ENCODE measurements around the gene FUOM. TPM values are rescaled to one million over a fixed set of nuclear protein-coding genes. Genes with fewer than 3 reads are reported as not detected.

The FUOM gene
- total and polyA plus RNA-seq, 3 donors from 2014 or later = 9.5 to 13.6 (median 12.8) TPM

DNA sequence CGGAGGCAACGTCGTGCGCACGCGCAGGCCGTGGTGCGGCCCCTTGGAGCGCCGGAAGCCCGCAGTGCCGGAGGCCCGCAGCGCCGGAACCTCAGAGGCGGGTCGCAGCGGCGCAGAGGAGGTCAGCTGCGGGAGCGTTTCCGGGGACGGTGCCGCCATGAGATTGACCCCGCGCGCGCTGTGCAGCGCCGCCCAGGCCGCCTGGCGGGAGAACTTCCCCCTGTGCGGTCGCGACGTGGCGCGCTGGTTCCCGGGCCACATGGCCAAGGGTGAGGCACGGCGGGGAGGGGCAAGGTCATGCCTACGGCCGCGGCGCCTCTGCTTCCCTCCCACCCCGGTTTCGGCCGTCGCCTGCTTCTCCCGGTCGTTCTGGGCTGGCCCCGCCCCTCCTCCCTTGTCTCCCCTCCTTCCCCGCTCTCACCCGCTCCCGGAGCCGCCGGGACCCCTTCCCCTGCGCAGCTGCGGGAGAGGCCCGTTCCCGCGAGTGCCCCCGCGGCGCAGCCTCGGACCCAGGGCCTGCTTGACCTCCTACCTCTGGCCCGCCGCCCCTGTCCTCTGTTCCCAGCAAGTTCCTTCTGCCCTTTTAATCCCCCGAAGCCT, 36.3 kb upstream of the FUOM start, which contains the start of gene MTG1:
Gene MTG1 (plus strand): TSS at position 94 of the 600 bp plus-strand sequence. CDS start 64 bp downstream, at position 158.
- H3K36me3 ChIP-seq (ENCODE audit: low read depth, missing control alignments) = no peaks in the 10 kb centered on the region
- peak within 1 kb of the TSS; percentile 95 to 100 for H3K4me3 ChIP-seq
- DNase-seq = peak; percentile 94
- H3K4me1 ChIP-seq = peaks cover 20% of the 10 kb centered on the region
- WGBS, 2 donors = 0 to 1% methylated on average over 13 to 67 of the region's 69 CpGs
- H3K9me3 ChIP-seq = no peaks in the 10 kb centered on the region
- no peaks in the 10 kb centered on the region for H3K27me3 ChIP-seq
- intact Hi-C loops (cut with DNase I; ENCODE audit: low total_unique reads) = no loop called here
- H3K27ac ChIP-seq = peak within 1 kb of the TSS; percentile 69 to 85
- TF ChIP-seq POLR2A (IDR thresholded peaks at IDR 0.05) = no peak
- TF ChIP-seq, protein P1, sequence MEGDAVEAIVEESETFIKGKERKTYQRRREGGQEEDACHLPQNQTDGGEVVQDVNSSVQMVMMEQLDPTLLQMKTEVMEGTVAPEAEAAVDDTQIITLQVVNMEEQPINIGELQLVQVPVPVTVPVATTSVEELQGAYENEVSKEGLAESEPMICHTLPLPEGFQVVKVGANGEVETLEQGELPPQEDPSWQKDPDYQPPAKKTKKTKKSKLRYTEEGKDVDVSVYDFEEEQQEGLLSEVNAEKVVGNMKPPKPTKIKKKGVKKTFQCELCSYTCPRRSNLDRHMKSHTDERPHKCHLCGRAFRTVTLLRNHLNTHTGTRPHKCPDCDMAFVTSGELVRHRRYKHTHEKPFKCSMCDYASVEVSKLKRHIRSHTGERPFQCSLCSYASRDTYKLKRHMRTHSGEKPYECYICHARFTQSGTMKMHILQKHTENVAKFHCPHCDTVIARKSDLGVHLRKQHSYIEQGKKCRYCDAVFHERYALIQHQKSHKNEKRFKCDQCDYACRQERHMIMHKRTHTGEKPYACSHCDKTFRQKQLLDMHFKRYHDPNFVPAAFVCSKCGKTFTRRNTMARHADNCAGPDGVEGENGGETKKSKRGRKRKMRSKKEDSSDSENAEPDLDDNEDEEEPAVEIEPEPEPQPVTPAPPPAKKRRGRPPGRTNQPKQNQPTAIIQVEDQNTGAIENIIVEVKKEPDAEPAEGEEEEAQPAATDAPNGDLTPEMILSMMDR (IDR thresholded peaks at IDR 0.05) = peak in 2 of 3 experiments; percentile 18 to 54

- 26 to 27% methylated on average over 27 of the region's 27 CpGs for WGBS, 2 donors
- intact Hi-C loops (cut with DNase I; ENCODE audit: low total_unique reads) = no loop called here
- no peaks in the 10 kb centered on the region for H3K9me3 ChIP-seq
- no peak for TF ChIP-seq POLR2A (IDR thresholded peaks at IDR 0.05)
- TF ChIP-seq, protein P1 (IDR thresholded peaks at IDR 0.05) = no peak
- peak; percentile 21 for DNase-seq
- H3K36me3 ChIP-seq (ENCODE audit: low read depth, missing control alignments) = no peaks in the 10 kb centered on the region
- peak overlapping the region in 1 of 2 donors; percentile 85 for H3K27ac ChIP-seq
- H3K4me1 ChIP-seq = peaks cover 20% of the 10 kb centered on the region
- H3K27me3 ChIP-seq = no peaks in the 10 kb centered on the region
- peak overlapping the region; percentile 95 to 100 for H3K4me3 ChIP-seq
Measured at GRCh38 chr10:133393401-133394063, 35.7 kb upstream of the FUOM start.

GRCh38 chr10:133391761-133392518, 34.1 kb upstream of the FUOM start:
- Histone ChIP-seq H3K27ac (no peak overlapping the region), H3K4me3 (no peak overlapping the region), H3K36me3 (ENCODE audit: low read depth, missing control alignments) (no peaks in the 10 kb centered on the region), H3K4me1 (peaks cover 20% of the 10 kb centered on the region), H3K9me3 (no peaks in the 10 kb centered on the region), H3K27me3 (no peaks in the 10 kb centered on the region)
- TF ChIP-seq POLR2A (IDR thresholded peaks at IDR 0.05) = no peak
- TF ChIP-seq, protein P1 (IDR thresholded peaks at IDR 0.05) = no peak
- peak; percentile 12 for DNase-seq
- intact Hi-C loops (cut with DNase I; ENCODE audit: low total_unique reads) = no loop called here
- WGBS, 2 donors = 76 to 93% methylated on average over 8 to 12 of the region's 12 CpGs

- no peaks in the 10 kb centered on the region for H3K36me3 ChIP-seq (ENCODE audit: low read depth, missing control alignments)
- 86% methylated on average over 12 of the region's 12 CpGs; no CpG with 5 or more reads in 1 of the 2 donors for WGBS, 2 donors
- peaks cover 20% of the 10 kb centered on the region for H3K4me1 ChIP-seq
- DNase-seq = no peak
- intact Hi-C loops (cut with DNase I; ENCODE audit: low total_unique reads) = no loop called here
- no peaks in the 10 kb centered on the region for H3K27me3 ChIP-seq
- H3K9me3 ChIP-seq = no peaks in the 10 kb centered on the region
- no peak for TF ChIP-seq POLR2A (IDR thresholded peaks at IDR 0.05)
- TF ChIP-seq, protein P1 (IDR thresholded peaks at IDR 0.05) = no peak
- H3K4me3 ChIP-seq = no peak overlapping the region
- no peak overlapping the region for H3K27ac ChIP-seq
Measured at GRCh38 chr10:133391249-133391635, 33.4 kb upstream of the FUOM start.

Measured in testis (tissue), 3 donors.